B cell (primary cell): ENCODE data around the gene NSD1. TPM values are rescaled to one million over a fixed set of nuclear protein-coding genes. Genes with fewer than 3 reads are reported as not detected.

Experiments used
- ATAC-seq: fragments of 200-7000 bp; cut with Tn5 transposase; one replicate; pipeline ENCODE4 v1.10.0; 2021; ENCODE audit warnings: low read depth, mild to moderate bottlenecking, moderate number of reproducible peaks, moderate library complexity
- CTCF ChIA-PET: fragments of 350-600 bp; sonication (Branson Sonifier 250); formaldehyde crosslinking; loops from one replicate; lab custom pipeline; 2021; ENCODE audit warnings: antibody characterized with exemption, inconsistent platforms; lab: Charles Lee
- POLR2A ChIA-PET: fragments of 350-600 bp; sonication (Branson Sonifier 250); formaldehyde crosslinking; loops from one replicate; lab custom pipeline; 2021; ENCODE audit warnings: antibody characterized with exemption; lab: Charles Lee
- DNase-seq: peaks from one replicate; pipeline ENCODE4 v3.0.0; 2013
- H2AFZ ChIP-seq: 2 replicates; pipeline ENCODE4 v1.6.1; 2012; ENCODE audit warnings: mild to moderate bottlenecking, low read depth, low read length; ENCODE audit not compliant: insufficient read depth, poor library complexity, severe bottlenecking
- H3K27ac ChIP-seq, 2 donors: 1 replicate in 1 of 2; 2 replicates in 1 of 2; pipeline ENCODE4 v1.5.1; 2012 to 2013; ENCODE audit warnings: low read length in 2 of 2, mild to moderate bottlenecking in 2 of 2, moderate library complexity in 1 of 2
- H3K27me3 ChIP-seq, 4 experiments: fragments of 200-600 bp in 1 of 4; sonication (generic) in 1 of 4; replicated peaks in 1 of 4; 1 replicate in 2 of 4; 2 replicates in 2 of 4; pipeline versions ENCODE4 v1.6.1 to v1.7.0; 2013 to 2016; ENCODE audit warnings: low read length in 3 of 4, mild to moderate bottlenecking in 2 of 4, mixed read lengths in 1 of 4, moderate library complexity in 1 of 4; ENCODE audit not compliant: insufficient read depth in 4 of 4, control insufficient read depth in 3 of 4; ENCODE audit errors: control extremely low read depth in 1 of 4
- H3K36me3 ChIP-seq, 2 experiments: replicated peaks in 1 of 2; 1 replicate in 1 of 2; 2 replicates in 1 of 2; pipeline versions ENCODE4 v1.6.1 to v1.7.1; 2013; ENCODE audit warnings: low read length in 1 of 2; ENCODE audit not compliant: insufficient read depth in 2 of 2, control insufficient read depth in 1 of 2; ENCODE audit errors: control extremely low read depth in 1 of 2, extremely low read depth in 1 of 2
- H3K4me1 ChIP-seq, 2 donors: fragments of 200-600 bp in 1 of 2; sonication (generic) in 1 of 2; 1 replicate in 1 of 2; 2 replicates in 1 of 2; pipeline versions ENCODE4 v1.5.1 to v1.6.1; 2013 to 2017; ENCODE audit warnings: low read length in 2 of 2; ENCODE audit not compliant: control insufficient read depth in 2 of 2, insufficient read depth in 2 of 2
- H3K4me2 ChIP-seq: replicated peaks from 2 replicates; pipeline ENCODE3; 2012; ENCODE audit warnings: mild to moderate bottlenecking, low read depth, low read length; ENCODE audit not compliant: poor library complexity, severe bottlenecking
- H3K4me3 ChIP-seq, 5 experiments: fragments of 200-600 bp in 1 of 5; sonication (generic) in 1 of 5; 1 replicate in 3 of 5; 2 replicates in 2 of 5; pipeline versions ENCODE4 v1.5.1 to v1.7.0; 2011 to 2016; ENCODE audit warnings: low read length in 4 of 5, mild to moderate bottlenecking in 4 of 5, low read depth in 2 of 5, control low read depth in 1 of 5, moderate library complexity in 1 of 5; ENCODE audit not compliant: insufficient read depth in 1 of 5; ENCODE audit errors: control extremely low read depth in 1 of 5, extremely low read depth in 1 of 5
- H3K79me2 ChIP-seq: fragments of 200-600 bp; sonication (generic); one replicate; pipeline ENCODE4 v1.6.0; 2016; ENCODE audit warnings: low read length; ENCODE audit not compliant: control insufficient read depth, insufficient read depth
- H3K9ac ChIP-seq: fragments of 200-600 bp; sonication (generic); 2 replicates; pipeline ENCODE4 v1.6.1; 2017; ENCODE audit warnings: mild to moderate bottlenecking, low read length, moderate library complexity
- H3K9me3 ChIP-seq, 3 donors: one replicate each; pipeline versions ENCODE4 v1.6.1 to v1.7.1; 2013; ENCODE audit warnings: low read length in 2 of 3; ENCODE audit not compliant: control insufficient read depth in 2 of 3, insufficient read depth in 1 of 3; ENCODE audit errors: control extremely low read depth in 1 of 3
- H4K20me1 ChIP-seq: 2 replicates; pipeline ENCODE4 v1.6.0; 2012; ENCODE audit warnings: mild to moderate bottlenecking, low read length; ENCODE audit not compliant: insufficient read depth, control insufficient read depth, poor library complexity, severe bottlenecking
- H3K27ac Mint-ChIP-seq: one replicate; pipeline ENCODE4 v1.8.0; 2021; ENCODE audit warnings: mixed read lengths
- H3K27me3 Mint-ChIP-seq: one replicate; pipeline ENCODE4 v1.8.0; 2021; ENCODE audit warnings: mixed read lengths
- H3K4me1 Mint-ChIP-seq: one replicate; pipeline ENCODE4 v1.8.0; 2021; ENCODE audit warnings: mixed read lengths
- H3K4me3 Mint-ChIP-seq: one replicate; pipeline ENCODE4 v1.8.0; 2021; ENCODE audit warnings: mixed read lengths
- H3K9me3 Mint-ChIP-seq: one replicate; pipeline ENCODE4 v1.8.0; 2022; ENCODE audit warnings: mixed read lengths; ENCODE audit not compliant: insufficient read depth
- CTCF ChIP-seq: fragments of 200-600 bp; IDR thresholded peaks from one replicate; pipeline ENCODE4 v1.8.0; 2022; ENCODE audit warnings: antibody characterized with exemption, mild to moderate bottlenecking
- EZH2 ChIP-seq: IDR thresholded peaks from 2 replicates; pipeline ENCODE4 v1.6.1; 2012; ENCODE audit warnings: borderline replicate concordance, low read depth, mild to moderate bottlenecking, moderate library complexity, low read length; ENCODE audit not compliant: insufficient read depth, poor library complexity, severe bottlenecking
- WGBS: methylation state at CpG from one replicate; pipeline ENCODE4 v1.1.5; 2013; ENCODE audit warnings: missing lambda C conversion rate; ENCODE audit not compliant: insufficient coverage; 5-methylcytosine and 5-hydroxymethylcytosine counted together
- intact Hi-C: fragments of 100-400 bp; cut with micrococcal nuclease; formaldehyde crosslinking; loops from one replicate; pipeline ENCODE4 v1.10.0; 2022
- polyA plus RNA-seq: library from polyadenylated mRNA; depleted of rRNA; stranded (reverse); fragments of >200 nt; gene quantifications from 2 replicates; pipeline ENCODE4 v1.2.3, GENCODE V29; 2012
- total RNA-seq, 2 donors: library from RNA; stranded (reverse); fragments of 120-200 nt in 1 of 2; gene quantifications; 1 replicate in 1 of 2; 2 replicates in 1 of 2; pipeline versions ENCODE4 v1.2.3 to v1.2.4, GENCODE V29; 2013 to 2022

NSD1 gene
- total and polyA plus RNA-seq, 2 donors (not counting 1 experiment from before 2014, with no cell fraction given): 10.8 to 145 TPM

GRCh38 chr5:177163500-177163899, 29.9 kb downstream of the NSD1 start:
- no peak overlapping the region for H3K27ac ChIP-seq
- no peaks in the 10 kb centered on the region for H3K27me3 ChIP-seq
- peaks cover 40% of the 10 kb centered on the region for H4K20me1 ChIP-seq
- H3K27me3 Mint-ChIP-seq: no peaks in the 10 kb centered on the region
- intact Hi-C loops: no loop called here
- no peaks in the 10 kb centered on the region for H3K9me3 ChIP-seq
- no peak overlapping the region for H3K4me2 ChIP-seq
- no peak for DNase-seq
- peaks cover 0 to 38% of the 10 kb centered on the region in 2 experiments for H3K36me3 ChIP-seq
- WGBS: no CpG with 5 or more reads among the region's 2 CpGs
- no peak for ATAC-seq
- H3K9me3 Mint-ChIP-seq: no peaks in the 10 kb centered on the region
- ChIA-PET POLR2A (interaction anchor here (0.7 kb wide), 1 partner anchor 99 kb away, joined by 4 read pairs; no protein-coding TSS in a partner anchor), CTCF (no interaction called here)
- H2AFZ ChIP-seq: no peak overlapping the region
- no peak overlapping the region for H3K4me3 ChIP-seq
- TF ChIP-seq EZH2 (no peak), CTCF (no peak)
- H3K4me3 Mint-ChIP-seq: no peak overlapping the region
- H3K79me2 ChIP-seq: peaks cover 98% of the 10 kb centered on the region
- H3K4me1 Mint-ChIP-seq: peaks cover 11% of the 10 kb centered on the region
- H3K9ac ChIP-seq: no peak overlapping the region
- H3K27ac Mint-ChIP-seq: no peak overlapping the region
- peaks cover 5 to 8% of the 10 kb centered on the region in 2 donors for H3K4me1 ChIP-seq

GRCh38 chr5:177169271-177169670, 35.7 kb downstream of the NSD1 start:
- no peaks in the 10 kb centered on the region for H3K27me3 ChIP-seq
- no peak for DNase-seq
- POLR2A ChIA-PET: interaction anchor here (0.6 kb wide), 1 partner anchor 17 kb away, joined by 3 read pairs; no protein-coding TSS in a partner anchor
- Mint-ChIP-seq H3K27ac (no peak overlapping the region), H3K4me1 (peaks cover 25% of the 10 kb centered on the region), H3K9me3 (no peaks in the 10 kb centered on the region), H3K27me3 (no peaks in the 10 kb centered on the region), H3K4me3 (no peak overlapping the region)
- H3K4me2 ChIP-seq: no peak overlapping the region
- H3K79me2 ChIP-seq: peaks cover 98% of the 10 kb centered on the region
- 96% methylated on average over 7 of the region's 15 CpGs for WGBS
- CTCF ChIA-PET: interaction anchor here (0.8 to 0.9 kb wide), 2 partner anchors 14 to 55 kb away, joined by 3 to 4 read pairs; no protein-coding TSS in a partner anchor
- no peaks in the 10 kb centered on the region for H3K9me3 ChIP-seq
- intact Hi-C loops: no loop called here
- H3K9ac ChIP-seq: no peak overlapping the region
- peaks cover 8 to 9% of the 10 kb centered on the region in 2 donors for H3K4me1 ChIP-seq
- peaks cover 32% of the 10 kb centered on the region for H4K20me1 ChIP-seq
- H3K4me3 ChIP-seq: no peak overlapping the region
- ATAC-seq: no peak
- TF ChIP-seq CTCF (no peak), EZH2 (no peak)
- H3K36me3 ChIP-seq: peaks cover 2 to 34% of the 10 kb centered on the region in 2 experiments
- no peak overlapping the region for H3K27ac ChIP-seq
- no peak overlapping the region for H2AFZ ChIP-seq
